ENCODE data around the gene OR6C70.

GRCh38 chr12:55499810-55500252 is 29.9 kb upstream of the OR6C70 start:
- TF ChIP-seq CSDC2 (CRISPR knock-in tag; IDR thresholded peaks at IDR 0.05) (no peak), PPARA (CRISPR knock-in tag; IDR thresholded peaks at IDR 0.05; ENCODE audit: borderline replicate concordance) (no peak), ZNF70 (CRISPR knock-in tag; IDR thresholded peaks at IDR 0.05) (no peak), ISL1 (CRISPR knock-in tag; IDR thresholded peaks at IDR 0.05) (no peak), ARNTL (CRISPR knock-in tag; IDR thresholded peaks at IDR 0.05; ENCODE audit: borderline replicate concordance, low read depth) (no peak), GLIS3 (CRISPR knock-in tag; IDR thresholded peaks at IDR 0.05) (no peak), OSR1 (CRISPR knock-in tag; IDR thresholded peaks at IDR 0.05) (no peak), ZC3H10 (CRISPR knock-in tag; IDR thresholded peaks at IDR 0.05) (no peak), TCF4 (CRISPR knock-in tag; IDR thresholded peaks at IDR 0.05; ENCODE audit: borderline replicate concordance) (no peak)
- TF ChIP-seq, protein P1, sequence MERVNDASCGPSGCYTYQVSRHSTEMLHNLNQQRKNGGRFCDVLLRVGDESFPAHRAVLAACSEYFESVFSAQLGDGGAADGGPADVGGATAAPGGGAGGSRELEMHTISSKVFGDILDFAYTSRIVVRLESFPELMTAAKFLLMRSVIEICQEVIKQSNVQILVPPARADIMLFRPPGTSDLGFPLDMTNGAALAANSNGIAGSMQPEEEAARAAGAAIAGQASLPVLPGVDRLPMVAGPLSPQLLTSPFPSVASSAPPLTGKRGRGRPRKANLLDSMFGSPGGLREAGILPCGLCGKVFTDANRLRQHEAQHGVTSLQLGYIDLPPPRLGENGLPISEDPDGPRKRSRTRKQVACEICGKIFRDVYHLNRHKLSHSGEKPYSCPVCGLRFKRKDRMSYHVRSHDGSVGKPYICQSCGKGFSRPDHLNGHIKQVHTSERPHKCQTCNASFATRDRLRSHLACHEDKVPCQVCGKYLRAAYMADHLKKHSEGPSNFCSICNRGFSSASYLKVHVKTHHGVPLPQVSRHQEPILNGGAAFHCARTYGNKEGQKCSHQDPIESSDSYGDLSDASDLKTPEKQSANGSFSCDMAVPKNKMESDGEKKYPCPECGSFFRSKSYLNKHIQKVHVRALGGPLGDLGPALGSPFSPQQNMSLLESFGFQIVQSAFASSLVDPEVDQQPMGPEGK (CRISPR knock-in tag; IDR thresholded peaks at IDR 0.05; ENCODE audit: borderline replicate concordance), result no peak
- TF ChIP-seq, protein P2, sequence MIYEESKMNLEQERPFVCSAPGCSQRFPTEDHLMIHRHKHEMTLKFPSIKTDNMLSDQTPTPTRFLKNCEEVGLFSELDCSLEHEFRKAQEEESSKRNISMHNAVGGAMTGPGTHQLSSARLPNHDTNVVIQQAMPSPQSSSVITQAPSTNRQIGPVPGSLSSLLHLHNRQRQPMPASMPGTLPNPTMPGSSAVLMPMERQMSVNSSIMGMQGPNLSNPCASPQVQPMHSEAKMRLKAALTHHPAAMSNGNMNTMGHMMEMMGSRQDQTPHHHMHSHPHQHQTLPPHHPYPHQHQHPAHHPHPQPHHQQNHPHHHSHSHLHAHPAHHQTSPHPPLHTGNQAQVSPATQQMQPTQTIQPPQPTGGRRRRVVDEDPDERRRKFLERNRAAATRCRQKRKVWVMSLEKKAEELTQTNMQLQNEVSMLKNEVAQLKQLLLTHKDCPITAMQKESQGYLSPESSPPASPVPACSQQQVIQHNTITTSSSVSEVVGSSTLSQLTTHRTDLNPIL (CRISPR knock-in tag; IDR thresholded peaks at IDR 0.05; ENCODE audit: low read depth), result no peak
- TF ChIP-seq, protein P3, sequence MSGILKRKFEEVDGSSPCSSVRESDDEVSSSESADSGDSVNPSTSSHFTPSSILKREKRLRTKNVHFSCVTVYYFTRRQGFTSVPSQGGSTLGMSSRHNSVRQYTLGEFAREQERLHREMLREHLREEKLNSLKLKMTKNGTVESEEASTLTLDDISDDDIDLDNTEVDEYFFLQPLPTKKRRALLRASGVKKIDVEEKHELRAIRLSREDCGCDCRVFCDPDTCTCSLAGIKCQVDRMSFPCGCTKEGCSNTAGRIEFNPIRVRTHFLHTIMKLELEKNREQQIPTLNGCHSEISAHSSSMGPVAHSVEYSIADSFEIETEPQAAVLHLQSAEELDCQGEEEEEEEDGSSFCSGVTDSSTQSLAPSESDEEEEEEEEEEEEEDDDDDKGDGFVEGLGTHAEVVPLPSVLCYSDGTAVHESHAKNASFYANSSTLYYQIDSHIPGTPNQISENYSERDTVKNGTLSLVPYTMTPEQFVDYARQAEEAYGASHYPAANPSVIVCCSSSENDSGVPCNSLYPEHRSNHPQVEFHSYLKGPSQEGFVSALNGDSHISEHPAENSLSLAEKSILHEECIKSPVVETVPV (CRISPR knock-in tag; IDR thresholded peaks at IDR 0.05), result no peak

Data from SK-N-SH treated with all-trans-retinoic acid at 6 μM for 48 hours (cell line).